HCT116 (cell line): ENCODE data around the gene HTR7. TPM values are rescaled to one million over a fixed set of nuclear protein-coding genes. Genes with fewer than 3 reads are reported as not detected.

ENCODE experiments used
- ATAC-seq: fragments of 200-7000 bp; cut with Tn5 transposase; 2 replicates; pipeline ENCODE4 v1.9.1; 2020; ENCODE audit warnings: mild to moderate bottlenecking, moderate library complexity
- BruUV-seq: library from RNA; stranded (reverse); fragments of 400-500 nt; replicated peaks from 2 replicates; lab custom pipeline; 2021; lab: Mats Ljungman, UMichigan
- CTCF ChIA-PET: fragments of 300-600 bp; sonication (Branson Sonifier 250); formaldehyde crosslinking; loops from one replicate; lab custom pipeline; 2021; ENCODE audit warnings: antibody characterized with exemption; lab: Charles Lee
- POLR2A ChIA-PET: fragments of 300-600, 350-600 bp; sonication (Branson Sonifier 250); formaldehyde crosslinking; loops from one replicate; lab custom pipeline; 2021; ENCODE audit warnings: antibody characterized with exemption; lab: Charles Lee
- RAD21 ChIA-PET, 2 experiments: fragments of 300-600 bp; sonication (Branson Sonifier 250); formaldehyde crosslinking; loops; one replicate each; lab custom pipeline; 2023; ENCODE audit warnings: low total read pairs in 2 of 2; ENCODE audit not compliant: uncharacterized antibody in 2 of 2, unreplicated experiment in 2 of 2, low non-redundant PET in 1 of 2; lab: Charles Lee
- DNase-seq: peaks from one replicate; pipeline ENCODE4 v3.0.0-alpha.2; 2010; ENCODE audit warnings: low read depth, low spot score
- H2AFZ ChIP-seq: fragments of 200-600 bp; shearing (Covaris generic), sonication (generic); 2 replicates; pipeline ENCODE4 v1.6.1; 2017; ENCODE audit warnings: low read depth, mixed run types, mixed read lengths, antibody characterized with exemption, low read length; ENCODE audit not compliant: poor library complexity, severe bottlenecking
- H3K27ac ChIP-seq: 2 replicates; pipeline ENCODE4 v1.5.1; 2012; ENCODE audit warnings: low read depth, low read length
- H3K27me3 ChIP-seq: fragments of 200-600 bp; sonication (generic); 2 replicates; pipeline ENCODE4 v1.6.1; 2016; ENCODE audit warnings: mixed run types, low read length, mixed read lengths; ENCODE audit not compliant: insufficient read depth
- H3K36me3 ChIP-seq, 2 experiments: fragments of 200-500 bp in 1 of 2; fragments of 200-600 bp in 1 of 2; sonication (Bioruptor generic) in 1 of 2; sonication (generic) in 1 of 2; 2 replicates each; pipeline versions ENCODE4 v1.5.1 to v1.6.1; 2014 to 2016; ENCODE audit warnings: low read length in 2 of 2, inconsistent platforms in 1 of 2, mixed read lengths in 1 of 2, mixed run types in 1 of 2; ENCODE audit not compliant: insufficient read depth in 2 of 2, control insufficient read depth in 1 of 2
- H3K4me1 ChIP-seq, 2 experiments: fragments of 200-600 bp in 1 of 2; sonication (generic) in 1 of 2; 2 replicates each; pipeline versions ENCODE4 v1.5.1 to v1.6.1; 2012 to 2017; ENCODE audit warnings: low read length in 2 of 2, inconsistent platforms in 1 of 2, mild to moderate bottlenecking in 1 of 2, mixed read lengths in 1 of 2, mixed run types in 1 of 2, moderate library complexity in 1 of 2; ENCODE audit not compliant: insufficient read depth in 2 of 2, control insufficient read depth in 1 of 2
- H3K4me2 ChIP-seq: fragments of 200-600 bp; sonication (generic); 2 replicates; pipeline ENCODE4 v1.6.1; 2017; ENCODE audit warnings: mixed run types, low read length, mixed read lengths
- H3K4me3 ChIP-seq, 2 experiments: fragments of 200-600 bp in 1 of 2; sonication (generic) in 1 of 2; replicated peaks in 1 of 2; 2 replicates each; pipeline ENCODE4 v1.5.1; 2011 to 2016; ENCODE audit warnings: low read length in 2 of 2, control low read depth in 1 of 2, low read depth in 1 of 2, mild to moderate bottlenecking in 1 of 2, mixed read lengths in 1 of 2, mixed run types in 1 of 2
- H3K79me2 ChIP-seq: fragments of 200-600 bp; sonication (generic); 2 replicates; pipeline ENCODE4 v1.6.1; 2017; ENCODE audit warnings: mild to moderate bottlenecking, mixed run types, low read length, moderate library complexity, mixed read lengths; ENCODE audit not compliant: insufficient read depth
- H3K9ac ChIP-seq: fragments of 200-600 bp; sonication (generic); 2 replicates; pipeline ENCODE4 v1.6.1; 2016; ENCODE audit warnings: low read length, mixed read lengths
- H3K9me2 ChIP-seq: fragments of 200-600 bp; sonication (generic), shearing (Covaris generic); 2 replicates; pipeline ENCODE4 v1.6.1; 2017; ENCODE audit warnings: mixed run types, mild to moderate bottlenecking, moderate library complexity; ENCODE audit not compliant: insufficient read depth
- H3K9me3 ChIP-seq, 2 experiments: fragments of 200-500 bp in 1 of 2; fragments of 200-600 bp in 1 of 2; sonication (Bioruptor generic) in 1 of 2; sonication (generic) in 1 of 2; 2 replicates each; pipeline ENCODE4 v1.6.1; 2014 to 2017; ENCODE audit warnings: low read length in 2 of 2, mixed read lengths in 2 of 2, inconsistent platforms in 1 of 2, low read depth in 1 of 2, mild to moderate bottlenecking in 1 of 2, mixed run types in 1 of 2, moderate library complexity in 1 of 2; ENCODE audit not compliant: control insufficient read depth in 1 of 2, insufficient read depth in 1 of 2
- H4K20me1 ChIP-seq: fragments of 200-600 bp; sonication (generic), shearing (Covaris generic); 2 replicates; pipeline ENCODE4 v1.6.1; 2017; ENCODE audit warnings: mixed run types, mild to moderate bottlenecking, moderate library complexity; ENCODE audit not compliant: insufficient read depth
- CEBPB ChIP-seq: IDR thresholded peaks from 2 replicates; pipeline ENCODE4 v1.6.1; 2012; ENCODE audit warnings: low read depth
- EGR1 ChIP-seq: IDR thresholded peaks from 2 replicates; pipeline ENCODE4 v1.6.1; 2012; ENCODE audit warnings: low read depth
- ELF1 ChIP-seq: IDR thresholded peaks from 2 replicates; pipeline ENCODE4 v1.6.1; 2012; ENCODE audit warnings: low read depth, borderline replicate concordance
- FOSL1 ChIP-seq: IDR thresholded peaks from 2 replicates; pipeline ENCODE4 v1.6.1; 2012; ENCODE audit warnings: low read depth
- JUND ChIP-seq: IDR thresholded peaks from 2 replicates; pipeline ENCODE4 v1.6.1; 2012
- POLR2AphosphoS5 ChIP-seq: IDR thresholded peaks from 2 replicates; pipeline ENCODE4 v1.6.1; 2011; ENCODE audit warnings: mild to moderate bottlenecking, low read depth, low read length, moderate library complexity
- RAD21 ChIP-seq: IDR thresholded peaks from 2 replicates; pipeline ENCODE4 v1.6.1; 2012; ENCODE audit warnings: low read depth, mild to moderate bottlenecking
- TCF7L2 ChIP-seq: IDR thresholded peaks from 2 replicates; pipeline ENCODE4 v1.7.0; 2011; ENCODE audit warnings: borderline replicate concordance, inconsistent platforms; ENCODE audit not compliant: insufficient read depth, insufficient read length; ENCODE audit errors: extremely low read depth
- YY1 ChIP-seq: IDR thresholded peaks from 2 replicates; pipeline ENCODE4 v1.6.1; 2011; ENCODE audit warnings: low read length, low read depth, moderate library complexity, mild to moderate bottlenecking; ENCODE audit not compliant: insufficient replicate concordance; ENCODE audit errors: extremely low read depth
- ZBTB33 ChIP-seq: IDR thresholded peaks from 2 replicates; pipeline ENCODE4 v1.6.1; 2011; ENCODE audit warnings: mild to moderate bottlenecking, low read length, moderate library complexity; ENCODE audit not compliant: insufficient replicate concordance; ENCODE audit errors: extremely low read depth
- ZFX ChIP-seq: fragments of 450-650 bp; IDR thresholded peaks from 2 replicates; pipeline ENCODE4 v1.6.1; 2017
- ZNF274 ChIP-seq: fragments of 200-500 bp; sonication (Bioruptor generic); IDR thresholded peaks from 2 replicates; pipeline ENCODE4 v1.6.1; 2014; ENCODE audit warnings: mild to moderate bottlenecking, low read depth, low read length, inconsistent platforms
- intact Hi-C: fragments of 100-400 bp; cut with micrococcal nuclease; formaldehyde crosslinking; loops from 2 replicates; pipeline ENCODE4 v1.10.0; 2022
- total RNA-seq: library from RNA; stranded (reverse); gene quantifications from one replicate; pipeline ENCODE4 v1.2.1, GENCODE V29; 2021; ENCODE audit not compliant: unreplicated experiment
- TF ChIP-seq, protein P1 (sequence below): IDR thresholded peaks from 2 replicates; pipeline ENCODE4 v1.6.1; 2012; ENCODE audit warnings: low read depth
- TF ChIP-seq, protein P2 (sequence below): IDR thresholded peaks from 2 replicates; pipeline ENCODE4 v1.6.1; 2012
- TF ChIP-seq, protein P3 (sequence below): IDR thresholded peaks from 2 replicates; pipeline ENCODE4 v1.6.1; 2012
- TF ChIP-seq, protein P4 (sequence below), 3 experiments: fragments of 200-600 bp in 1 of 3; sonication (generic) in 1 of 3; IDR thresholded peaks in 2 of 3; conservative IDR thresholded peaks in 1 of 3; 2 replicates each; pipeline ENCODE4 v1.5.1; 2012 to 2017; ENCODE audit warnings: low read depth in 2 of 3, low read length in 2 of 3, antibody characterized with exemption in 1 of 3, borderline replicate concordance in 1 of 3, control low read depth in 1 of 3, mild to moderate bottlenecking in 1 of 3, mixed read lengths in 1 of 3, mixed run types in 1 of 3, moderate library complexity in 1 of 3; ENCODE audit not compliant: insufficient read depth in 1 of 3

The HTR7 gene
- total RNA-seq, 1 experiment from 2014 or later: 32.2 TPM

DNA sequence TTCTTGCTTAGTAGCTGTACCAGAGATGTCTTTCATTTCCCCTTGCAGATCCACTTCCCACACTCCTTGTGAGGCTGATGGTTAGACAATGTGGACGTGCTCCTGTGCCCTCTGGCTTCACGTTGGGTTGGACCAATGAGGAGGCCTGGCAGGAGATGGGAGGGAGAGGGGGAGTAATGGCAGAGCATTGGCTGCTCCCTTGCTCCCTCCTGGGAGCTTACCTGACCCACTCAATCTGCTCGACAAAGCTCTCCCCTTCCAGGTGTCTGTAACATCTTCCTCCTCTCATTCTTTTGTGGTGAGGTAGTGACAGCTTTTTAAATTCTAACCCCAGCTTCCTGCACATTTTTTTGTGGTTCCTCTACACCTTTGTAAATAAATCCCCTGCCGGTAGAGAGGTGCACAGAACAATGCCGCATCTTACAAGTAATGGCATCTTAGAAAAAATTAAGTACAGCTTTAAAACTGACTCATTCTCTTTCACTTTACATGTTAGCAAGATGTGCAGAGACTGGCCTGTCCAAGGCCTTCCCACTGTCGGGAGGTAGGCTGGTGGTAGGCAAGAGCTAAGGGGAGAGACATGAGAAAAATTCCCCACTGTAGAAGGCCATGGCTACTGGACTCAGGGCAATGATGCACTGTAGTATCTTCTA, 134.3 kb downstream of the HTR7 start:
- Histone ChIP-seq H3K79me2 (no peaks in the 10 kb centered on the region), H3K4me3 (no peak overlapping the region), H3K4me1 (peaks cover under 1 to 3% of the 10 kb centered on the region in 2 experiments; a peak in 1 of 4 replicates), H2AFZ (no peak overlapping the region), H3K36me3 (no peaks in the 10 kb centered on the region), H3K27ac (peak overlapping the region; percentile 19; the same call in 1 of the 2 replicates), H3K9ac (no peak overlapping the region), H3K4me2 (no peak overlapping the region), H4K20me1 (no peaks in the 10 kb centered on the region), H3K9me3 (no peaks in the 10 kb centered on the region), H3K9me2 (no peaks in the 10 kb centered on the region), H3K27me3 (no peaks in the 10 kb centered on the region)
- no TSS peak for BruUV-seq
- ChIA-PET POLR2A (no interaction called here), CTCF (no interaction called here), RAD21 (no interaction called here)
- no peak for DNase-seq
- ATAC-seq: no peak
- TF ChIP-seq CEBPB: no peak
- TF ChIP-seq TCF7L2: no peak
- no peak for TF ChIP-seq JUND
- TF ChIP-seq, protein P1, sequence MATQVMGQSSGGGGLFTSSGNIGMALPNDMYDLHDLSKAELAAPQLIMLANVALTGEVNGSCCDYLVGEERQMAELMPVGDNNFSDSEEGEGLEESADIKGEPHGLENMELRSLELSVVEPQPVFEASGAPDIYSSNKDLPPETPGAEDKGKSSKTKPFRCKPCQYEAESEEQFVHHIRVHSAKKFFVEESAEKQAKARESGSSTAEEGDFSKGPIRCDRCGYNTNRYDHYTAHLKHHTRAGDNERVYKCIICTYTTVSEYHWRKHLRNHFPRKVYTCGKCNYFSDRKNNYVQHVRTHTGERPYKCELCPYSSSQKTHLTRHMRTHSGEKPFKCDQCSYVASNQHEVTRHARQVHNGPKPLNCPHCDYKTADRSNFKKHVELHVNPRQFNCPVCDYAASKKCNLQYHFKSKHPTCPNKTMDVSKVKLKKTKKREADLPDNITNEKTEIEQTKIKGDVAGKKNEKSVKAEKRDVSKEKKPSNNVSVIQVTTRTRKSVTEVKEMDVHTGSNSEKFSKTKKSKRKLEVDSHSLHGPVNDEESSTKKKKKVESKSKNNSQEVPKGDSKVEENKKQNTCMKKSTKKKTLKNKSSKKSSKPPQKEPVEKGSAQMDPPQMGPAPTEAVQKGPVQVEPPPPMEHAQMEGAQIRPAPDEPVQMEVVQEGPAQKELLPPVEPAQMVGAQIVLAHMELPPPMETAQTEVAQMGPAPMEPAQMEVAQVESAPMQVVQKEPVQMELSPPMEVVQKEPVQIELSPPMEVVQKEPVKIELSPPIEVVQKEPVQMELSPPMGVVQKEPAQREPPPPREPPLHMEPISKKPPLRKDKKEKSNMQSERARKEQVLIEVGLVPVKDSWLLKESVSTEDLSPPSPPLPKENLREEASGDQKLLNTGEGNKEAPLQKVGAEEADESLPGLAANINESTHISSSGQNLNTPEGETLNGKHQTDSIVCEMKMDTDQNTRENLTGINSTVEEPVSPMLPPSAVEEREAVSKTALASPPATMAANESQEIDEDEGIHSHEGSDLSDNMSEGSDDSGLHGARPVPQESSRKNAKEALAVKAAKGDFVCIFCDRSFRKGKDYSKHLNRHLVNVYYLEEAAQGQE: no peak
- TF ChIP-seq ELF1: no peak
- TF ChIP-seq, protein P2, sequence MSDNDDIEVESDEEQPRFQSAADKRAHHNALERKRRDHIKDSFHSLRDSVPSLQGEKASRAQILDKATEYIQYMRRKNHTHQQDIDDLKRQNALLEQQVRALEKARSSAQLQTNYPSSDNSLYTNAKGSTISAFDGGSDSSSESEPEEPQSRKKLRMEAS: no peak
- TF ChIP-seq ZBTB33: no peak
- no peak for TF ChIP-seq POLR2AphosphoS5
- TF ChIP-seq YY1: no peak
- no peak for TF ChIP-seq EGR1
- TF ChIP-seq ZNF274: no peak
- no peak for TF ChIP-seq ZFX
- TF ChIP-seq, protein P3, sequence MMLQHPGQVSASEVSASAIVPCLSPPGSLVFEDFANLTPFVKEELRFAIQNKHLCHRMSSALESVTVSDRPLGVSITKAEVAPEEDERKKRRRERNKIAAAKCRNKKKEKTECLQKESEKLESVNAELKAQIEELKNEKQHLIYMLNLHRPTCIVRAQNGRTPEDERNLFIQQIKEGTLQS: no peak
- TF ChIP-seq, protein P4, sequence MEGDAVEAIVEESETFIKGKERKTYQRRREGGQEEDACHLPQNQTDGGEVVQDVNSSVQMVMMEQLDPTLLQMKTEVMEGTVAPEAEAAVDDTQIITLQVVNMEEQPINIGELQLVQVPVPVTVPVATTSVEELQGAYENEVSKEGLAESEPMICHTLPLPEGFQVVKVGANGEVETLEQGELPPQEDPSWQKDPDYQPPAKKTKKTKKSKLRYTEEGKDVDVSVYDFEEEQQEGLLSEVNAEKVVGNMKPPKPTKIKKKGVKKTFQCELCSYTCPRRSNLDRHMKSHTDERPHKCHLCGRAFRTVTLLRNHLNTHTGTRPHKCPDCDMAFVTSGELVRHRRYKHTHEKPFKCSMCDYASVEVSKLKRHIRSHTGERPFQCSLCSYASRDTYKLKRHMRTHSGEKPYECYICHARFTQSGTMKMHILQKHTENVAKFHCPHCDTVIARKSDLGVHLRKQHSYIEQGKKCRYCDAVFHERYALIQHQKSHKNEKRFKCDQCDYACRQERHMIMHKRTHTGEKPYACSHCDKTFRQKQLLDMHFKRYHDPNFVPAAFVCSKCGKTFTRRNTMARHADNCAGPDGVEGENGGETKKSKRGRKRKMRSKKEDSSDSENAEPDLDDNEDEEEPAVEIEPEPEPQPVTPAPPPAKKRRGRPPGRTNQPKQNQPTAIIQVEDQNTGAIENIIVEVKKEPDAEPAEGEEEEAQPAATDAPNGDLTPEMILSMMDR (IDR thresholded peaks at IDR 0.05 in 2 of 3, conservative IDR thresholded peaks at IDR 0.05 in 1 of 3; ENCODE audit: borderline replicate concordance in 1 of 3, insufficient read depth in 1 of 3, low read depth in 2 of 3, low read length in 2 of 3): no peak
- TF ChIP-seq RAD21: no peak
- no peak for TF ChIP-seq FOSL1
- intact Hi-C loops: no loop called here
